ENCODE results near the gene SOX1. TPM values are rescaled to one million over a fixed set of nuclear protein-coding genes. Genes with fewer than 3 reads are reported as not detected.

SOX1 gene
- total RNA-seq (not detected), polyA plus RNA-seq (ENCODE audit: insufficient read length in 6 of 6) (under 1 TPM in 1 of 6 donors, not detected in 5; 0.08 TPM)
- long read RNA-seq, donor 1 = 0 reads
- long read RNA-seq, donor 2 = 0 reads
- long read RNA-seq, donor 3 = 0 reads
- long read RNA-seq, donor 4 = 0 reads
- long read RNA-seq, donor 5 = 0 reads
- long read RNA-seq, donor 6 = 0 reads
- long read RNA-seq, donor 7 = 0 reads
- long read RNA-seq, donor 8 = 0 reads
- long read RNA-seq, donor 9 = 0 reads
- long read RNA-seq, donor 10 = 0 reads
- long read RNA-seq, donor 11, transcript SOX1-201 (1 exons, 2,842 nt) = major isoform, 20 of 20 reads
- long read RNA-seq, donor 11, partial matches to known transcripts = 0 of 20 reads
- long read RNA-seq, donor 11, other reads (novel, unspliced or antisense) = 0 of 20 reads
- long read RNA-seq, donor 12 = 0 reads

- intact Hi-C loops (cut with DNase I) = no loop called here
Observed at GRCh38 chr13:112067116-112067741, at the start of gene SOX1. SOX1 (plus strand) TSS chr13:112067149; CDS start chr13:112067659, 510 bp downstream.

GRCh38 chr13:112024577-112024976 is 42.4 kb upstream of the SOX1 start:
- TF ChIP-seq CTCF (IDR thresholded peaks at IDR 0.05) = no peak
- Histone ChIP-seq H3K9me3 (peaks cover 0 to 9% of the 10 kb centered on the region in 2 donors), H3K36me3 (no peaks in the 10 kb centered on the region), H3K4me3 (no peak overlapping the region), H3K27me3 (peaks cover 0 to 42% of the 10 kb centered on the region in 2 donors), H3K4me1 (no peaks in the 10 kb centered on the region), H3K27ac (no peak overlapping the region)
- no peak for ATAC-seq
- DNase-seq = no peak
- intact Hi-C loops (cut with DNase I) = no loop called here

More at GRCh38 chr13:112067116-112067741, at the start of gene SOX1:
- Histone ChIP-seq H3K4me3 (peak within 1 kb of the TSS in 1 of 2 donors; percentile 11), H3K4me1 (peaks cover 0 to 21% of the 10 kb centered on the region in 2 donors), H3K9me3 (no peaks in the 10 kb centered on the region), H3K36me3 (no peaks in the 10 kb centered on the region), H3K27me3 (peaks cover 91 to 99% of the 10 kb centered on the region in 2 donors), H3K27ac (no peak within 1 kb of the TSS)
- TF ChIP-seq CTCF (IDR thresholded peaks at IDR 0.05) = no peak
- DNase-seq (no peak), ATAC-seq (no peak)

GRCh38 chr13:112027250-112027649 is 39.7 kb upstream of the SOX1 start:
- TF ChIP-seq CTCF (IDR thresholded peaks at IDR 0.05) = no peak
- intact Hi-C loops (cut with DNase I) = no loop called here
- no peaks in the 10 kb centered on the region for H3K9me3 ChIP-seq
- no peak overlapping the region for H3K27ac ChIP-seq
- ATAC-seq (no peak), DNase-seq (no peak)
- peaks cover 0 to 42% of the 10 kb centered on the region in 2 donors for H3K27me3 ChIP-seq
- H3K4me3 ChIP-seq = no peak overlapping the region
- H3K4me1 ChIP-seq = no peaks in the 10 kb centered on the region
- no peaks in the 10 kb centered on the region for H3K36me3 ChIP-seq

- intact Hi-C loops (cut with DNase I) = no loop called here
- H3K4me3 ChIP-seq = no peak overlapping the region
- H3K4me1 ChIP-seq = no peaks in the 10 kb centered on the region
- no peak overlapping the region for H3K27ac ChIP-seq
- no peaks in the 10 kb centered on the region for H3K36me3 ChIP-seq
- no peaks in the 10 kb centered on the region for H3K9me3 ChIP-seq
- TF ChIP-seq CTCF (IDR thresholded peaks at IDR 0.05) = no peak
- peaks cover 0 to 39% of the 10 kb centered on the region in 2 donors for H3K27me3 ChIP-seq
- no peak for ATAC-seq
- no peak for DNase-seq
Observed at GRCh38 chr13:112028481-112028880, 38.5 kb upstream of the SOX1 start.

- no peak overlapping the region for H3K4me3 ChIP-seq
- intact Hi-C loops (cut with DNase I) = no loop called here
- DNase-seq (no peak), ATAC-seq (no peak)
- no peak overlapping the region for H3K27ac ChIP-seq
- H3K4me1 ChIP-seq = no peaks in the 10 kb centered on the region
- TF ChIP-seq CTCF (IDR thresholded peaks at IDR 0.05) = no peak
- no peaks in the 10 kb centered on the region for H3K9me3 ChIP-seq
- peaks cover 0 to 33% of the 10 kb centered on the region in 2 donors for H3K27me3 ChIP-seq
- no peaks in the 10 kb centered on the region for H3K36me3 ChIP-seq
Observed at GRCh38 chr13:112029143-112029542, 37.8 kb upstream of the SOX1 start.

Measured in left lung (tissue), 14 donors.